Measurements from ENCODE around the gene RFFL. TPM values are rescaled to one million over a fixed set of nuclear protein-coding genes. Genes with fewer than 3 reads are reported as not detected.

RFFL gene
- total and polyA plus RNA-seq, 2 of the 4 experiments (the other 2 are of a cell fraction): 11.6 to 19.2 TPM

DNA sequence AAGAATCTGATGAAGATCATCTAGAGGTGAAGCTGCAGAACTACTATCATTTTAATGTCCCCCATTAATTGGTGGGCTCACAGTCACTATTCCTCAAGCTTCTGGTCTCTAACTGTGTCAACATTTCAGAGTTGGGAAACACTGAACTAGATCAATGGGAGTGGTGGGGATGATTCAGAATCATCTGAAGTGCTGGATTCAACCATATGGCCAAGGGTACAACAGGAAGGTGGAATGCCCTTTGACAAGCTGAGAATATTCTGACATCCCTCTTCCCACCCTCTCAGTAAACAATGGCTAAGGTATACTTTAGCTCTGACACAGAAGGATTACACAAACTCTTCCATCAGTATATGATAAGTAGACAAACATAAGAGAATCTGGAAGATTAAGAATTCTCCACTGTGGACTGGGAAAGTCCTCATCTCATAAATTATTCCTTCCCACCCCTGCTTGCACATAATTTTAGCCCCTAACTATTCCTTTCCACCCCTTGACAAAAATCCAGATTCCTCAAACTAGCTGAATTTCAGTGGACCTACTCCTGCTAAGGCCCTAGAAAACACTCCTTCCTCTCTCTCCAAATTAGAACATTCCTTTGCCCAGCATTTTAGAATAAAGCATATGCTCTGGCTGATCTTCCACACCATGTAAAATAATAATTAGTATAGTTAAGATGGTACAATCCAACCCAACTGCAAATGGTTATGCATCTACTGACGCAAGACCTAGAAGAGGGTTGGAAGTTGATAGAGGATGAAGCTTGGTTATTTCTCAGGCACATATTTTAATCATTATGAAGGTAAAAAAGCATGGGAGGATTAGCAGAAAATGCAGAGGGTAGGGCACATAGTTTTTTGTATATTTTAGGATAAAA lies 16.3 kb upstream of the RFFL start (continued):
- TF ChIP-seq RFX5 (IDR thresholded peaks at IDR 0.05; ENCODE audit: low read depth, low read length) (no peak), POLR2A (IDR thresholded peaks at IDR 0.05; ENCODE audit: low read depth, low read length) (no peak)

DNA sequence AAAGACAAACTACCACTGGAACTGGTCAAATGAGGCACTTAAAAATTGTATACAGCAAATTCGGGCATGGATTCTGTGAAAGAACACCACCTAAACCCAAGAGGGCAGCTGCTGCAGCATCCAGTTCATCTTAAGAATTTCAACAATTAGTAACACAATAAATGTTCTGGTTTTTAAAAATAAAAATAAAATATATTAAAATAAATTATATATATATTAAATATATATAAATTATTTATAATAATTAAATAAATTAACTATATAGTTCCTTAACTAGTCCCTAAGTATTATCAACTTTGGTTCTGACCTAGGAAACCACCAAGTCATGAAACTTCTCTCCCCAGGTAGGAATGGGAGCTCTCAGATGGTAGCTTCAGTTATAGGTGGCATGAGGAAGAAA lies 13.4 kb upstream of the RFFL start:
- DNase-seq (no peak), ATAC-seq (ENCODE audit: low read depth) (no peak)
- Histone ChIP-seq H2AK9ac (replicated peaks; ENCODE audit: low read depth, low read length, poor library complexity) (no peak overlapping the region), H3K9me1 (ENCODE audit: insufficient read depth, low read length) (peaks cover 9% of the 10 kb centered on the region; the same call in 1 of the 2 replicates), H2AK5ac (ENCODE audit: low read depth, low read length) (no peak overlapping the region), H2BK120ac (ENCODE audit: low read depth, low read length) (no peak overlapping the region), H2BK5ac (ENCODE audit: low read depth, low read length, poor library complexity, severe bottlenecking) (no peak overlapping the region), H2BK20ac (ENCODE audit: low read depth, low read length) (no peak overlapping the region), H3K23ac (ENCODE audit: low read depth, low read length) (no peak overlapping the region), H3K79me1 (ENCODE audit: low read depth in 1 of 2, low read length in 2 of 2) (peaks cover 41 to 73% of the 10 kb centered on the region in 2 experiments), H3K18ac (ENCODE audit: low read depth, low read length) (no peak overlapping the region), H3K9ac (ENCODE audit: low read depth, low read length) (no peak overlapping the region), H3K14ac (replicated peaks; ENCODE audit: low read depth, low read length) (no peak overlapping the region), H3K56ac (ENCODE audit: extremely low read depth, insufficient read depth, low read length) (no peak overlapping the region), H3K4ac (ENCODE audit: low read depth, low read length) (no peak overlapping the region), H4K20me1 (ENCODE audit: insufficient read depth, low read length) (peaks cover 16% of the 10 kb centered on the region; the same call in 1 of the 2 replicates), H3K27ac (ENCODE audit: insufficient read depth, low read length) (no peak overlapping the region), H3K9me3 (ENCODE audit: control insufficient read depth, insufficient read depth, low read length) (no peaks in the 10 kb centered on the region), H3K4me3 (ENCODE audit: insufficient read depth, low read depth, low read length) (no peak overlapping the region), H4K91ac (ENCODE audit: insufficient read depth, low read depth, low read length) (no peak overlapping the region), H2AFZ (replicated peaks; ENCODE audit: low read length, poor library complexity) (no peak overlapping the region), H2BK15ac (ENCODE audit: low read depth, low read length) (no peak overlapping the region), H4K5ac (ENCODE audit: low read depth, low read length) (no peak overlapping the region), H4K8ac (ENCODE audit: low read depth in 2 of 2, low read length in 2 of 2) (no peak overlapping the region), H3K27me3 (ENCODE audit: control insufficient read depth, insufficient read depth, low read length) (no peaks in the 10 kb centered on the region), H3K4me2 (ENCODE audit: low read depth, low read length) (no peak overlapping the region), H3K36me3 (ENCODE audit: control insufficient read depth, insufficient read depth, low read length) (no peaks in the 10 kb centered on the region), H3K4me1 (ENCODE audit: control insufficient read depth, insufficient read depth, low read length) (peaks cover 13% of the 10 kb centered on the region)
- dilution Hi-C loops (cut with HindIII; ENCODE audit: low sequenced_read_pairs, unreplicated experiment) (no loop called here), intact Hi-C loops (cut with micrococcal nuclease) (loop anchor here (5.0 kb wide), 1 partner anchor 35 kb away; no protein-coding TSS in a partner anchor), in situ Hi-C loops (cut with MboI; ENCODE audit: low sequenced_read_pairs) (no loop called here)
- no TSS peak for BruUV-seq (replicated peaks)
- WGBS, 2 experiments (ENCODE audit: extremely low coverage in 2 of 2, insufficient read length in 1 of 2): no CpG with 5 or more reads among the region's 1 CpG
- no peak for TF ChIP-seq NFE2L2 (IDR thresholded peaks at IDR 0.05; ENCODE audit: low read depth, low read length)
- TF ChIP-seq, protein P1, sequence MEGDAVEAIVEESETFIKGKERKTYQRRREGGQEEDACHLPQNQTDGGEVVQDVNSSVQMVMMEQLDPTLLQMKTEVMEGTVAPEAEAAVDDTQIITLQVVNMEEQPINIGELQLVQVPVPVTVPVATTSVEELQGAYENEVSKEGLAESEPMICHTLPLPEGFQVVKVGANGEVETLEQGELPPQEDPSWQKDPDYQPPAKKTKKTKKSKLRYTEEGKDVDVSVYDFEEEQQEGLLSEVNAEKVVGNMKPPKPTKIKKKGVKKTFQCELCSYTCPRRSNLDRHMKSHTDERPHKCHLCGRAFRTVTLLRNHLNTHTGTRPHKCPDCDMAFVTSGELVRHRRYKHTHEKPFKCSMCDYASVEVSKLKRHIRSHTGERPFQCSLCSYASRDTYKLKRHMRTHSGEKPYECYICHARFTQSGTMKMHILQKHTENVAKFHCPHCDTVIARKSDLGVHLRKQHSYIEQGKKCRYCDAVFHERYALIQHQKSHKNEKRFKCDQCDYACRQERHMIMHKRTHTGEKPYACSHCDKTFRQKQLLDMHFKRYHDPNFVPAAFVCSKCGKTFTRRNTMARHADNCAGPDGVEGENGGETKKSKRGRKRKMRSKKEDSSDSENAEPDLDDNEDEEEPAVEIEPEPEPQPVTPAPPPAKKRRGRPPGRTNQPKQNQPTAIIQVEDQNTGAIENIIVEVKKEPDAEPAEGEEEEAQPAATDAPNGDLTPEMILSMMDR (conservative IDR thresholded peaks at IDR 0.05; ENCODE audit: low read depth, low read length): no peak
- TF ChIP-seq, protein P2, sequence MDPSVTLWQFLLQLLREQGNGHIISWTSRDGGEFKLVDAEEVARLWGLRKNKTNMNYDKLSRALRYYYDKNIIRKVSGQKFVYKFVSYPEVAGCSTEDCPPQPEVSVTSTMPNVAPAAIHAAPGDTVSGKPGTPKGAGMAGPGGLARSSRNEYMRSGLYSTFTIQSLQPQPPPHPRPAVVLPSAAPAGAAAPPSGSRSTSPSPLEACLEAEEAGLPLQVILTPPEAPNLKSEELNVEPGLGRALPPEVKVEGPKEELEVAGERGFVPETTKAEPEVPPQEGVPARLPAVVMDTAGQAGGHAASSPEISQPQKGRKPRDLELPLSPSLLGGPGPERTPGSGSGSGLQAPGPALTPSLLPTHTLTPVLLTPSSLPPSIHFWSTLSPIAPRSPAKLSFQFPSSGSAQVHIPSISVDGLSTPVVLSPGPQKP (IDR thresholded peaks at IDR 0.05; ENCODE audit: borderline replicate concordance, low read depth, low read length): no peak
- no peak for TF ChIP-seq RFX5 (IDR thresholded peaks at IDR 0.05; ENCODE audit: low read depth, low read length)
- CTCF ChIA-PET: no interaction called here
- POLR2A ChIA-PET (ENCODE audit: unreplicated experiment): no interaction called here
